ENCODE data around the gene MOB2.

GRCh38 chr11:1493650-1494244 is 7.2 kb upstream of the MOB2 start:
- no peak for TF ChIP-seq SP1 (IDR thresholded peaks at IDR 0.05)
- TF ChIP-seq BHLHE40 (IDR thresholded peaks at IDR 0.05; ENCODE audit: borderline replicate concordance) = no peak
- no peak for TF ChIP-seq TARDBP (IDR thresholded peaks at IDR 0.05)
- TF ChIP-seq SUZ12 (IDR thresholded peaks at IDR 0.05) = no peak
- TF ChIP-seq CTBP1 (IDR thresholded peaks at IDR 0.05; ENCODE audit: borderline replicate concordance) = no peak
- no peak for TF ChIP-seq NFRKB (IDR thresholded peaks at IDR 0.05)
- no peak for TF ChIP-seq FOXK2 (IDR thresholded peaks at IDR 0.05)
- TF ChIP-seq ARNT (IDR thresholded peaks at IDR 0.05) = no peak
- TF ChIP-seq ZNF384 (IDR thresholded peaks at IDR 0.05) = no peak
- no peak for TF ChIP-seq L3MBTL2 (conservative IDR thresholded peaks at IDR 0.05)
- TF ChIP-seq HDGF (IDR thresholded peaks at IDR 0.05; ENCODE audit: borderline replicate concordance) = no peak
- TF ChIP-seq FOXM1 (IDR thresholded peaks at IDR 0.05; ENCODE audit: borderline replicate concordance) = no peak
- no peak for TF ChIP-seq FOXA1 (IDR thresholded peaks at IDR 0.05)
- no peak for TF ChIP-seq PKNOX1 (IDR thresholded peaks at IDR 0.05)

Data from HEK293T (cell line).